Stimulated activated memory B cell treated with anti-CD40 and anti-IgM and Interleukin-4, amounts not matched to agents 10 μg/mL and 1 μg/mL and 100 μg/mL, for 72 hours (primary cell): ENCODE results near the gene FOXP2.
"Not testable (repeated sequence)": the region's sequence is repeated elsewhere in the genome, so short reads cannot be mapped to it uniquely, and the experiment has no call there.

Experiments
- ATAC-seq: fragments of 150-1000 bp; cut with Tn5 transposase; 2 replicates; pipeline ENCODE4 v1.10.0; 2021
- H3K27ac Mint-ChIP-seq: one replicate; pipeline ENCODE4 v1.8.0; 2022; ENCODE audit warnings: mild to moderate bottlenecking, mixed read lengths
- H3K27me3 Mint-ChIP-seq: one replicate; pipeline ENCODE4 v1.8.0; 2022; ENCODE audit warnings: mixed read lengths
- H3K36me3 Mint-ChIP-seq: one replicate; pipeline ENCODE4 v1.8.0; 2022; ENCODE audit warnings: mixed read lengths
- H3K4me1 Mint-ChIP-seq: one replicate; pipeline ENCODE4 v1.8.0; 2022; ENCODE audit warnings: mixed read lengths
- H3K4me3 Mint-ChIP-seq: one replicate; pipeline ENCODE4 v1.8.0; 2022; ENCODE audit warnings: mild to moderate bottlenecking, moderate library complexity, mixed read lengths
- H3K9me3 Mint-ChIP-seq: one replicate; pipeline ENCODE4 v1.8.0; 2022; ENCODE audit warnings: mixed read lengths

FOXP2 gene

GRCh38 chr7:114444196-114444595 is 29.6 kb downstream of the FOXP2 start:
- no peaks in the 10 kb centered on the region for H3K9me3 Mint-ChIP-seq
- H3K27me3 Mint-ChIP-seq = no peaks in the 10 kb centered on the region
- H3K36me3 Mint-ChIP-seq = no peaks in the 10 kb centered on the region
- no peak overlapping the region for H3K27ac Mint-ChIP-seq
- H3K4me1 Mint-ChIP-seq = no peaks in the 10 kb centered on the region
- no peak overlapping the region for H3K4me3 Mint-ChIP-seq
- no peak for ATAC-seq

GRCh38 chr7:114450431-114450830 is 35.8 kb downstream of the FOXP2 start:
- Mint-ChIP-seq H3K4me3 (no peak overlapping the region), H3K27ac (no peak overlapping the region), H3K36me3 (no peaks in the 10 kb centered on the region), H3K4me1 (no peaks in the 10 kb centered on the region), H3K27me3 (no peaks in the 10 kb centered on the region), H3K9me3 (peaks cover 3% of the 10 kb centered on the region)
- no peak for ATAC-seq

GRCh38 chr7:114459574-114459973 is 45.0 kb downstream of the FOXP2 start:
- Mint-ChIP-seq H3K27ac (no peak overlapping the region), H3K27me3 (no peaks in the 10 kb centered on the region), H3K4me1 (no peaks in the 10 kb centered on the region), H3K9me3 (peaks cover 7% of the 10 kb centered on the region), H3K4me3 (no peak overlapping the region), H3K36me3 (no peaks in the 10 kb centered on the region)
- no peak for ATAC-seq

- H3K4me3 Mint-ChIP-seq = no peak overlapping the region
- no peaks in the 10 kb centered on the region for H3K4me1 Mint-ChIP-seq
- H3K9me3 Mint-ChIP-seq = peaks cover 5% of the 10 kb centered on the region
- no peaks in the 10 kb centered on the region for H3K36me3 Mint-ChIP-seq
- H3K27me3 Mint-ChIP-seq = no peaks in the 10 kb centered on the region
- H3K27ac Mint-ChIP-seq = no peak overlapping the region
- no peak for ATAC-seq
These were observed 45.4 kb downstream of the FOXP2 start for GRCh38 chr7:114460021-114460420.

- Mint-ChIP-seq H3K27me3 (no peaks in the 10 kb centered on the region), H3K4me3 (no peak overlapping the region), H3K36me3 (no peaks in the 10 kb centered on the region), H3K4me1 (no peaks in the 10 kb centered on the region), H3K27ac (no peak overlapping the region), H3K9me3 (no peaks in the 10 kb centered on the region)
- ATAC-seq = no peak
These were observed 52.3 kb downstream of the FOXP2 start for GRCh38 chr7:114466917-114467316.

- H3K27me3 Mint-ChIP-seq = no peaks in the 10 kb centered on the region
- no peak overlapping the region for H3K27ac Mint-ChIP-seq
- no peak for ATAC-seq
These were observed 54.2 kb downstream of the FOXP2 start for GRCh38 chr7:114468844-114469243.

GRCh38 chr7:114472896-114473512 is 58.4 kb downstream of the FOXP2 start:
- Mint-ChIP-seq H3K4me1 (no peaks in the 10 kb centered on the region), H3K36me3 (no peaks in the 10 kb centered on the region), H3K27me3 (no peaks in the 10 kb centered on the region), H3K4me3 (no peak overlapping the region), H3K9me3 (peaks cover 4% of the 10 kb centered on the region), H3K27ac (no peak overlapping the region)
- no peak for ATAC-seq

More at GRCh38 chr7:114468844-114469243, 54.2 kb downstream of the FOXP2 start:
- Mint-ChIP-seq H3K4me1 (no peaks in the 10 kb centered on the region), H3K4me3 (no peak overlapping the region), H3K9me3 (no peaks in the 10 kb centered on the region), H3K36me3 (no peaks in the 10 kb centered on the region)

GRCh38 chr7:114478384-114478783 is 63.8 kb downstream of the FOXP2 start:
- Mint-ChIP-seq H3K27ac (no peak overlapping the region), H3K4me1 (no peaks in the 10 kb centered on the region), H3K27me3 (no peaks in the 10 kb centered on the region), H3K36me3 (no peaks in the 10 kb centered on the region), H3K4me3 (no peak overlapping the region), H3K9me3 (peaks cover 4% of the 10 kb centered on the region)
- no peak for ATAC-seq

GRCh38 chr7:114481999-114482398 is 67.4 kb downstream of the FOXP2 start:
- ATAC-seq = no peak
- no peaks in the 10 kb centered on the region for H3K27me3 Mint-ChIP-seq
- no peak overlapping the region for H3K4me3 Mint-ChIP-seq
- H3K9me3 Mint-ChIP-seq = peaks cover 2% of the 10 kb centered on the region
- H3K27ac Mint-ChIP-seq = no peak overlapping the region
- no peaks in the 10 kb centered on the region for H3K4me1 Mint-ChIP-seq
- H3K36me3 Mint-ChIP-seq = no peaks in the 10 kb centered on the region

GRCh38 chr7:114484226-114484625 is 69.6 kb downstream of the FOXP2 start:
- no peak for ATAC-seq
- Mint-ChIP-seq H3K27ac (no peak overlapping the region), H3K36me3 (no peaks in the 10 kb centered on the region), H3K4me1 (no peaks in the 10 kb centered on the region), H3K4me3 (no peak overlapping the region), H3K9me3 (peaks cover 7% of the 10 kb centered on the region), H3K27me3 (no peaks in the 10 kb centered on the region)

GRCh38 chr7:114487174-114487573 is 72.6 kb downstream of the FOXP2 start:
- Mint-ChIP-seq H3K9me3 (peaks cover 10% of the 10 kb centered on the region), H3K27me3 (no peaks in the 10 kb centered on the region), H3K4me1 (no peaks in the 10 kb centered on the region), H3K36me3 (no peaks in the 10 kb centered on the region), H3K4me3 (no peak overlapping the region), H3K27ac (no peak overlapping the region)
- ATAC-seq = no peak

GRCh38 chr7:114488696-114489095 is 74.1 kb downstream of the FOXP2 start:
- no peaks in the 10 kb centered on the region for H3K36me3 Mint-ChIP-seq
- no peaks in the 10 kb centered on the region for H3K27me3 Mint-ChIP-seq
- H3K4me1 Mint-ChIP-seq = no peaks in the 10 kb centered on the region
- no peak overlapping the region for H3K27ac Mint-ChIP-seq
- peaks cover 10% of the 10 kb centered on the region for H3K9me3 Mint-ChIP-seq
- no peak overlapping the region for H3K4me3 Mint-ChIP-seq
- ATAC-seq = no peak

GRCh38 chr7:114497491-114497890 is 82.9 kb downstream of the FOXP2 start:
- ATAC-seq, H3K36me3 Mint-ChIP-seq, H3K4me3 Mint-ChIP-seq, H3K27ac Mint-ChIP-seq, H3K9me3 Mint-ChIP-seq, H3K4me1 Mint-ChIP-seq, H3K27me3 Mint-ChIP-seq: not testable (repeated sequence)

GRCh38 chr7:114502454-114503254 is 88.0 kb downstream of the FOXP2 start:
- ATAC-seq = no peak
- Mint-ChIP-seq H3K4me3 (no peak overlapping the region), H3K27me3 (no peaks in the 10 kb centered on the region), H3K27ac (no peak overlapping the region), H3K4me1 (no peaks in the 10 kb centered on the region), H3K9me3 (no peaks in the 10 kb centered on the region), H3K36me3 (no peaks in the 10 kb centered on the region)

- Mint-ChIP-seq H3K27ac (no peak overlapping the region), H3K4me1 (no peaks in the 10 kb centered on the region), H3K36me3 (no peaks in the 10 kb centered on the region), H3K27me3 (no peaks in the 10 kb centered on the region), H3K9me3 (no peaks in the 10 kb centered on the region), H3K4me3 (no peak overlapping the region)
- no peak for ATAC-seq
These were observed 90.0 kb downstream of the FOXP2 start for GRCh38 chr7:114504586-114504985.

GRCh38 chr7:114507381-114507780 is 92.8 kb downstream of the FOXP2 start:
- no peak overlapping the region for H3K27ac Mint-ChIP-seq
- H3K4me3 Mint-ChIP-seq = no peak overlapping the region
- H3K4me1 Mint-ChIP-seq = no peaks in the 10 kb centered on the region
- no peaks in the 10 kb centered on the region for H3K27me3 Mint-ChIP-seq
- ATAC-seq = no peak
- H3K36me3 Mint-ChIP-seq = no peaks in the 10 kb centered on the region
- no peaks in the 10 kb centered on the region for H3K9me3 Mint-ChIP-seq
